OCI-LY7 (cell line): ENCODE data around the gene TUBA8.

Experiments
- CTCF ChIP-seq: fragments of 200-600 bp; sonication (generic); conservative IDR thresholded peaks from 2 replicates; pipeline ENCODE4 v1.5.1; 2014; ENCODE audit warnings: mild to moderate bottlenecking, antibody characterized with exemption, low read length, moderate library complexity, mixed read lengths
- EZH2phosphoT487 ChIP-seq: fragments of 200-600 bp; sonication (generic); IDR thresholded peaks from 2 replicates; pipeline ENCODE4 v1.6.1; 2018; ENCODE audit warnings: low read depth, borderline replicate concordance, mild to moderate bottlenecking, mixed run types, antibody characterized with exemption, low read length, moderate library complexity, mixed read lengths

- TF ChIP-seq CTCF, result no peak
- TF ChIP-seq EZH2phosphoT487, result no peak
Observed at GRCh38 chr22:18078329-18079041, 32.1 kb upstream of the TUBA8 start.
